Breast epithelium (tissue), 4 donors: ENCODE results near the gene UMAD1. TPM values are rescaled to one million over a fixed set of nuclear protein-coding genes. Genes with fewer than 3 reads are reported as not detected.
"Not testable (repeated sequence)": the region's sequence is repeated elsewhere in the genome, so short reads cannot be mapped to it uniquely, and the experiment has no call there.

Experiments used
- DNase-seq, 2 donors: peaks; one replicate each; pipeline ENCODE4 v3.0.0-alpha.2; 2019; ENCODE audit warnings: low spot score in 2 of 2
- H3K27ac ChIP-seq, 2 donors: fragments of 200-600 bp; sonication (generic) in 1 of 2; one replicate each; pipeline ENCODE4 v1.5.1; 2016 to 2019; ENCODE audit warnings: mild to moderate bottlenecking in 1 of 2
- H3K27me3 ChIP-seq, 2 donors: fragments of 200-600 bp; sonication (generic) in 1 of 2; one replicate each; pipeline versions ENCODE4 v1.5.1 to v1.6.0; 2017 to 2019; ENCODE audit warnings: control low read depth in 1 of 2, mild to moderate bottlenecking in 1 of 2
- H3K36me3 ChIP-seq: fragments of 200-600 bp; one replicate; pipeline ENCODE4 v1.5.1; 2019
- H3K4me1 ChIP-seq, 2 donors: fragments of 200-600 bp; sonication (generic); one replicate each; pipeline ENCODE4 v1.5.1; 2016 to 2019; ENCODE audit warnings: control low read depth in 1 of 2
- H3K4me3 ChIP-seq, 3 donors: fragments of 200-600 bp; sonication (generic); 1 replicate in 2 of 3; 2 replicates in 1 of 3; pipeline ENCODE4 v1.5.1; 2016 to 2019; ENCODE audit warnings: mild to moderate bottlenecking in 3 of 3, moderate library complexity in 2 of 3
- H3K9me3 ChIP-seq, 2 donors: fragments of 200-600 bp; sonication (generic) in 1 of 2; one replicate each; pipeline ENCODE4 v1.5.1; 2016 to 2019; ENCODE audit warnings: control low read depth in 1 of 2
- POLR2A ChIP-seq: fragments of 450-650 bp; IDR thresholded peaks from one replicate; pipeline ENCODE4 v1.6.1; 2016; ENCODE audit warnings: antibody characterized with exemption, mild to moderate bottlenecking, moderate library complexity
- POLR2AphosphoS5 ChIP-seq, 3 donors: sonication (generic); formaldehyde crosslinking; IDR thresholded peaks; one replicate each; pipeline ENCODE4 v1.6.1; 2017; ENCODE audit warnings: antibody characterized with exemption in 3 of 3
- intact Hi-C: fragments of 100-400 bp; cut with DNase I; formaldehyde crosslinking; loops from one replicate; pipeline ENCODE4 v1.15.1; 2023; ENCODE audit warnings: low total_unique reads
- total RNA-seq, 3 donors: library from RNA; depleted of rRNA; stranded (reverse); fragments of >200 nt; gene quantifications; one replicate each; pipeline ENCODE4 v1.1.0, GENCODE V29; 2016
- TF ChIP-seq, protein P1 (sequence below), 3 donors: fragments of 450-650 bp; IDR thresholded peaks; one replicate each; pipeline ENCODE4 v1.5.1; 2016 to 2017; ENCODE audit warnings: antibody characterized with exemption in 3 of 3, mild to moderate bottlenecking in 3 of 3, moderate library complexity in 3 of 3

Gene UMAD1
- total RNA-seq, 3 donors from 2014 or later: 13.6 to 25.6 (median 17.7) TPM

DNA sequence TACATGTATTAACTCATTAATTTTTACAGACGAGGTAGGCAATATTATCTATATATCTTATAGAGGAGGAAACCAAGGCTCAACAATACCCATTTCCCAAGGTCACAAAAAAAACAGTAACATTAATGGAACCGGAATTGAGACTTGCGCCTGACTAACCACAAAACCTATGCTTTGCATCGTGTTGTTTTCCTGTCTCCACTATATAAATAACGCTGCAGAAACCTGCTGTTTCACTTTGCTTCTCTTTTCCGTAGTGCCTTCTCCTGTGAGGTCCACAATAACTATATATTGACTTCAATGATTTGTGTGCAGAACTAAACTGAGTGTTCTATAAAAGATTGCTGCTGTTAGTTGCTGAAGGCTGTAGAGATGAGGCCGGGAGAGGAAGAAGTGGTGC lies 175.5 kb downstream of the UMAD1 start:
- H3K27ac ChIP-seq: no peak overlapping the region
- intact Hi-C loops: no loop called here
- H3K9me3 ChIP-seq: no peaks in the 10 kb centered on the region
- H3K4me1 ChIP-seq: no peaks in the 10 kb centered on the region
- H3K27me3 ChIP-seq: no peaks in the 10 kb centered on the region
- H3K4me3 ChIP-seq: no peak overlapping the region
- H3K36me3 ChIP-seq: no peaks in the 10 kb centered on the region
- TF ChIP-seq, protein P1, sequence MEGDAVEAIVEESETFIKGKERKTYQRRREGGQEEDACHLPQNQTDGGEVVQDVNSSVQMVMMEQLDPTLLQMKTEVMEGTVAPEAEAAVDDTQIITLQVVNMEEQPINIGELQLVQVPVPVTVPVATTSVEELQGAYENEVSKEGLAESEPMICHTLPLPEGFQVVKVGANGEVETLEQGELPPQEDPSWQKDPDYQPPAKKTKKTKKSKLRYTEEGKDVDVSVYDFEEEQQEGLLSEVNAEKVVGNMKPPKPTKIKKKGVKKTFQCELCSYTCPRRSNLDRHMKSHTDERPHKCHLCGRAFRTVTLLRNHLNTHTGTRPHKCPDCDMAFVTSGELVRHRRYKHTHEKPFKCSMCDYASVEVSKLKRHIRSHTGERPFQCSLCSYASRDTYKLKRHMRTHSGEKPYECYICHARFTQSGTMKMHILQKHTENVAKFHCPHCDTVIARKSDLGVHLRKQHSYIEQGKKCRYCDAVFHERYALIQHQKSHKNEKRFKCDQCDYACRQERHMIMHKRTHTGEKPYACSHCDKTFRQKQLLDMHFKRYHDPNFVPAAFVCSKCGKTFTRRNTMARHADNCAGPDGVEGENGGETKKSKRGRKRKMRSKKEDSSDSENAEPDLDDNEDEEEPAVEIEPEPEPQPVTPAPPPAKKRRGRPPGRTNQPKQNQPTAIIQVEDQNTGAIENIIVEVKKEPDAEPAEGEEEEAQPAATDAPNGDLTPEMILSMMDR (IDR thresholded peaks at IDR 0.05): no peak
- TF ChIP-seq POLR2AphosphoS5 (IDR thresholded peaks at IDR 0.05) (no peak), POLR2A (no peak)
- DNase-seq: no peak

DNA sequence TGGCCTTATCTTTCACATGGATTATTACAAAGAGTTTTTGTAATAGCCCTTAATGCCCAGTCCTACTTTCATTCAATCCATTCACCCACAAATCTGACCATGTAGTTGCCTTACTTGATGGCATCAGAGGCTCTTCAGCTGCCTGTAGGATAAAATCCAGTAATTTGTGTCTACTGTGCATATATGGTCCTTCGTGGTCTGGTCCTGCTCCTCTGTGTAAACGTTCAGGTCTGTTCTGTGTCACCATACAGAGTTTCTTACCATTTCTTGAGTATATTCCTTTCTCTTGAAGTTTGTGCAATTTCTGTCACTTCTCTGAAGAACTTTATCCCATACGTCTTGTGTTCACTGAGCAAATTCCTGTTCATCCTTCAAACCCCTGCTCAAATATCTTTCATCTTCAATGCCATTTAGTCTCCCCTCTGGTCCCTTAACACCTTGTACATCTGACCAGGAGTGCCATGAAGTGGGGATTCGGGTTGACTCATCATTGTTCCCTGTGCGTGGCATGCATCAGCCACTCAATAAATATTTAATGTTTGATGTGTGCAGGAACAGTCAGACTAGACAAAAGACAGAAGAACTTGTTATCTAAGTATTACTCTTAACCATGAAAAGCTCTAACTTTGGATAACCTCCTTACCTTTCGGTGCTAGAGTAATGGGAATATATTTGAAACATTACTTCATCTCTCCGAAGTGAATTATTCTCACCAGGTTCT lies 176.4 kb downstream of the UMAD1 start:
- TF ChIP-seq POLR2A (no peak), POLR2AphosphoS5 (IDR thresholded peaks at IDR 0.05) (no peak)
- TF ChIP-seq, protein P1 (IDR thresholded peaks at IDR 0.05): no peak
- intact Hi-C loops: no loop called here
- Histone ChIP-seq H3K36me3 (no peaks in the 10 kb centered on the region), H3K27ac (no peak overlapping the region), H3K4me3 (no peak overlapping the region), H3K4me1 (no peaks in the 10 kb centered on the region), H3K9me3 (no peaks in the 10 kb centered on the region), H3K27me3 (no peaks in the 10 kb centered on the region)
- no peak for DNase-seq

DNA sequence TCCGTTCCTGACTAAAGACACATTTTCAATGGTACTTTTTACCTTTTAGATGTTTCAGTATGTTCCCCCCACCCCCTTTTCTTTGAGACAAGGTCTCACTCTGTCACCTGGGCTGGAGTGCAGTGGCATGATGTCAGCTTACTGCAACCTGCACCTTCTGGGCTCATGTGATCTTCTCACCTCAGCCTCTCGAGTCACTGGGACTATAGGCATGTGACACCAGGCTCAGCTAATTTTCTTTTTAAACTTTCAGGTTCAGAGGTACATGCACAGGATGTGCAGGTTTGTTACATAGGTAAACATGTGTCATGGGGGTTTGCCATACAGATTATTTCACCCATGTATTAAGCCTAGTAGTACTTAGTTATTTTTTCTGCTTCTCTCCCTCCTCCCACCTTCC lies 177.2 kb downstream of the UMAD1 start:
- no peak overlapping the region for H3K4me3 ChIP-seq
- H3K9me3 ChIP-seq: no peaks in the 10 kb centered on the region
- intact Hi-C loops: no loop called here
- no peaks in the 10 kb centered on the region for H3K27me3 ChIP-seq
- DNase-seq: no peak
- H3K36me3 ChIP-seq: no peaks in the 10 kb centered on the region
- no peaks in the 10 kb centered on the region for H3K4me1 ChIP-seq
- TF ChIP-seq, protein P1 (IDR thresholded peaks at IDR 0.05): no peak
- TF ChIP-seq POLR2A (no peak), POLR2AphosphoS5 (IDR thresholded peaks at IDR 0.05) (no peak)
- H3K27ac ChIP-seq: no peak overlapping the region

DNA sequence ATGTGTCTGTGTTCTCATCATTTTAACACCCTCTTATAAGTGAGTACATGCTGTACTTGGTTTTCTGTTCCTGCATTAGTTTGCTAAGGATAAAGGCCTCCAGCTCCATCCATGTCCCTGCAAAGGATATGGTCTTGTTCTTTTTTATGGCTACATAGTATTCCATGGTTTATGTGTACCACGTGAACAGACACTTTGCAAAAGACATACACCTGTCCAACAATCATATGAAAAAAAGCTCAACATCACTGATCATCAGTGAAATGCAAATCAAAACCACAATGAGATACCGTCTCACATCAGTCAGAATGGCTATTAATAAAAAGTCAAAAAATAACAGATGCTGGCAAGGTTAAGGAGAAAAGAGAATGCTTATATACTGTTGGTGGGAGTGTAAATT lies 177.6 kb downstream of the UMAD1 start:
- H3K27me3 ChIP-seq, H3K36me3 ChIP-seq, H3K9me3 ChIP-seq, intact Hi-C loops, H3K27ac ChIP-seq, DNase-seq, H3K4me1 ChIP-seq, H3K4me3 ChIP-seq: not testable (repeated sequence)

DNA sequence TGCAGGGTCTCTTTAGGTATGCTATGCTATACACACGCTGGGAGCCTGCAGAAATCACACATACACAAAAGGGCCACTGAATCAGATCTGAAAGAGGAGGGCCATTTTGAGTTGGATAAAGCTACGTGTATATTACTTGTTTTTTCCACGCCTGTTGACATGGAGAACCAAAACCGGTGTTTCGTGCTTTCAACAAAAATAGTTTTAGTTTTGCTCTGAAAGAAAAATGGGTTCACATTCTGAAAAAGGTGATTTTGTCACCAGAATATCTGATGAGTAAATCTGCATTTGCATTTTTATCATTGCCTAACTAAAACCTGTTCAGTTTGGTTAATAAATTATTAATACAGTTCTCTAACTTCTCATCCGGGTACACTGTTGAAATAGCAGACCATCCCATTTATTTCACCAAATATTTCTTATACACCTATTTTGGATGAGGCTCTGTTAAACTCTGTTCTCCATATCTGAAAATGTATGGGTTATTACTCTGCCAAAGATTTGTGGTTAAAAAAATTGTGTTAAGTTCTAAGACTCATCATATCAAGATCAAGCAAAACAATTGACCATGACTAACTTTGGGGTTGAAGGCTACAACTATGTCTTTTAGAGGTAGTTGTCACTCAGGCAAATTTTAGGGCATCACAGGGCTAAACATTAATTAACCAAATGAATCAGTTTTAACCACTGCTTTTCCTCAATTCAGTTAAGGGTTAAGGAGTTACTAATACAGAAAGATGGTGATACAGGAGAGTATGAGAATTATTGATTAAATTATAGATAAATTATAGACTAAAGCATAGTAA lies 179.1 kb downstream of the UMAD1 start:
- intact Hi-C loops: no loop called here
- no peak for DNase-seq
- TF ChIP-seq POLR2AphosphoS5 (IDR thresholded peaks at IDR 0.05) (no peak), POLR2A (no peak)
- TF ChIP-seq, protein P1 (IDR thresholded peaks at IDR 0.05): no peak
- Histone ChIP-seq H3K4me3 (no peak overlapping the region), H3K4me1 (no peaks in the 10 kb centered on the region), H3K27me3 (no peaks in the 10 kb centered on the region), H3K9me3 (no peaks in the 10 kb centered on the region), H3K36me3 (no peaks in the 10 kb centered on the region), H3K27ac (no peak overlapping the region)
